H1 (cell line): ENCODE results near the gene CIB4. TPM values are rescaled to one million over a fixed set of nuclear protein-coding genes. Genes with fewer than 3 reads are reported as not detected.
A peak's percentile ranks its signal among the peaks of the same experiment; 100 is the strongest.

ENCODE experiments used
- CTCF ChIA-PET: fragments of 300-600 bp; sonication (Branson Sonifier 250); formaldehyde crosslinking; loops from one replicate; lab custom pipeline; 2021; ENCODE audit not compliant: partially characterized antibody; lab: Charles Lee
- POLR2A ChIA-PET: fragments of 300-600 bp; sonication (Branson Sonifier 250); formaldehyde crosslinking; loops from one replicate; lab custom pipeline; 2021; ENCODE audit warnings: inconsistent platforms; ENCODE audit not compliant: partially characterized antibody; lab: Charles Lee
- DNase-seq, 2 experiments: peaks; one replicate each; pipeline versions ENCODE4 v3.0.0 to v3.0.0-alpha.2; 2010 to 2022; ENCODE audit warnings: low spot score in 2 of 2, low read depth in 1 of 2, mixed read lengths in 1 of 2
- FAIRE-seq: peaks from 2 replicates; lab custom pipeline; 2011; peaks lifted over from hg19 to GRCh38; lab: Jason Lieb, UNC
- H2AFZ ChIP-seq: 2 replicates; pipeline ENCODE4 v1.8.1; 2012; ENCODE audit warnings: low read length, inconsistent platforms
- H2AK5ac ChIP-seq: 2 replicates; pipeline ENCODE4 v1.6.1; 2013; ENCODE audit warnings: low read depth, low read length
- H2BK120ac ChIP-seq: replicated peaks from 2 replicates; pipeline ENCODE3; 2013; ENCODE audit warnings: low read depth, low read length, inconsistent platforms
- H2BK12ac ChIP-seq: 2 replicates; pipeline ENCODE4 v1.6.1; 2013; ENCODE audit warnings: low read depth, low read length
- H2BK15ac ChIP-seq: 2 replicates; pipeline ENCODE4 v1.6.1; 2013; ENCODE audit warnings: low read length
- H2BK20ac ChIP-seq: 2 replicates; pipeline ENCODE4 v1.6.1; 2013; ENCODE audit warnings: low read length
- H2BK5ac ChIP-seq: 2 replicates; pipeline ENCODE4 v1.6.1; 2013; ENCODE audit warnings: low read depth, low read length
- H3K14ac ChIP-seq: 2 replicates; pipeline ENCODE4 v1.6.1; 2013; ENCODE audit warnings: inconsistent platforms; ENCODE audit not compliant: insufficient read length
- H3K18ac ChIP-seq: 2 replicates; pipeline ENCODE4 v1.6.1; 2013; ENCODE audit warnings: low read length; ENCODE audit errors: extremely low read depth
- H3K23ac ChIP-seq: 2 replicates; pipeline ENCODE4 v1.6.1; 2013; ENCODE audit warnings: inconsistent platforms; ENCODE audit not compliant: insufficient read length
- H3K23me2 ChIP-seq: 2 replicates; pipeline ENCODE4 v1.6.1; 2013; ENCODE audit warnings: low read depth, low read length
- H3K27ac ChIP-seq: 2 replicates; pipeline ENCODE4 v1.6.1; 2011; ENCODE audit warnings: low read depth, low read length, inconsistent platforms
- H3K27me3 ChIP-seq, 4 experiments: replicated peaks in 1 of 4; 1 replicate in 1 of 4; 2 replicates in 3 of 4; pipeline versions ENCODE4 v1.6.1 to v1.8.1; 2011 to 2013; ENCODE audit warnings: low read length in 3 of 4, mild to moderate bottlenecking in 3 of 4, inconsistent platforms in 2 of 4, mixed read lengths in 2 of 4, moderate library complexity in 1 of 4; ENCODE audit not compliant: control insufficient read depth in 3 of 4, insufficient read depth in 3 of 4; ENCODE audit errors: extremely low read depth in 1 of 4
- H3K36me3 ChIP-seq, 4 experiments: 2 replicates each; pipeline versions ENCODE4 v1.6.1 to v1.8.1; 2011 to 2013; ENCODE audit warnings: mild to moderate bottlenecking in 4 of 4, low read length in 3 of 4, moderate library complexity in 2 of 4, control low read depth in 1 of 4, inconsistent platforms in 1 of 4; ENCODE audit not compliant: insufficient read depth in 4 of 4, control insufficient read depth in 2 of 4
- H3K4ac ChIP-seq: replicated peaks from 2 replicates; pipeline ENCODE3; 2013; ENCODE audit warnings: low read length, low read depth, mixed read lengths, inconsistent platforms; ENCODE audit not compliant: insufficient read length
- H3K4me1 ChIP-seq, 4 experiments: replicated peaks in 1 of 4; 1 replicate in 1 of 4; 2 replicates in 3 of 4; pipeline versions ENCODE4 v1.6.1 to v1.8.1; 2011 to 2013; ENCODE audit warnings: low read length in 3 of 4, inconsistent platforms in 2 of 4, mixed read lengths in 1 of 4; ENCODE audit not compliant: insufficient read depth in 4 of 4, control insufficient read depth in 3 of 4
- H3K4me2 ChIP-seq, 2 experiments: 2 replicates each; pipeline versions ENCODE4 v1.6.1 to v1.8.1; 2011 to 2013; ENCODE audit warnings: low read depth in 2 of 2, low read length in 2 of 2, control low read depth in 1 of 2, inconsistent platforms in 1 of 2, mild to moderate bottlenecking in 1 of 2; ENCODE audit not compliant: insufficient read depth in 1 of 2
- H3K4me3 ChIP-seq, 4 experiments: fragments of 200-600, 300-600 bp in 1 of 4; sonication (generic), shearing (Covaris generic), sonication (Bioruptor Twin) in 1 of 4; 2 replicates each; pipeline versions ENCODE4 v1.5.1 to v1.8.1; 2011 to 2016; ENCODE audit warnings: low read length in 4 of 4, low read depth in 3 of 4, control low read depth in 2 of 4, inconsistent platforms in 2 of 4, mild to moderate bottlenecking in 2 of 4, mixed read lengths in 1 of 4, moderate library complexity in 1 of 4; ENCODE audit not compliant: insufficient read depth in 2 of 4; ENCODE audit errors: extremely low read depth in 1 of 4
- H3K56ac ChIP-seq: replicated peaks from 2 replicates; pipeline ENCODE3; 2013; ENCODE audit warnings: low read depth, mild to moderate bottlenecking, mixed read lengths, low read length, inconsistent platforms; ENCODE audit not compliant: insufficient read length
- H3K79me1 ChIP-seq: 2 replicates; pipeline ENCODE4 v1.6.1; 2013; ENCODE audit warnings: low read depth, low read length, control low read depth
- H3K79me2 ChIP-seq, 2 experiments: 2 replicates each; pipeline versions ENCODE4 v1.6.1 to v1.8.1; 2012 to 2013; ENCODE audit warnings: low read length in 2 of 2, mild to moderate bottlenecking in 2 of 2, inconsistent platforms in 1 of 2; ENCODE audit not compliant: insufficient read depth in 2 of 2, control insufficient read depth in 1 of 2
- H3K9ac ChIP-seq, 4 experiments: replicated peaks in 1 of 4; 1 replicate in 1 of 4; 2 replicates in 3 of 4; pipeline versions ENCODE4 v1.6.1 to v1.8.1; 2011 to 2013; ENCODE audit warnings: low read depth in 3 of 4, low read length in 3 of 4, control low read depth in 2 of 4, mild to moderate bottlenecking in 2 of 4, moderate library complexity in 2 of 4, inconsistent platforms in 1 of 4; ENCODE audit errors: extremely low read depth in 1 of 4
- H3K9me3 ChIP-seq, 2 experiments: 2 replicates each; pipeline versions ENCODE4 v1.6.1 to v1.8.1; 2012 to 2013; ENCODE audit warnings: mild to moderate bottlenecking in 2 of 2, moderate library complexity in 2 of 2, control low read depth in 1 of 2, inconsistent platforms in 1 of 2, low read depth in 1 of 2, low read length in 1 of 2, mixed read lengths in 1 of 2; ENCODE audit not compliant: insufficient read depth in 2 of 2
- H4K20me1 ChIP-seq, 2 experiments: replicated peaks in 1 of 2; 2 replicates each; pipeline versions ENCODE3 to v1.8.1; 2011 to 2013; ENCODE audit warnings: inconsistent platforms in 2 of 2, low read length in 2 of 2, mild to moderate bottlenecking in 1 of 2; ENCODE audit not compliant: insufficient read depth in 2 of 2, control insufficient read depth in 1 of 2
- H4K5ac ChIP-seq: 2 replicates; pipeline ENCODE4 v1.6.1; 2013; ENCODE audit warnings: low read length, low read depth, mixed read lengths, inconsistent platforms; ENCODE audit not compliant: insufficient read length
- H4K8ac ChIP-seq: 2 replicates; pipeline ENCODE4 v1.8.0; 2013; ENCODE audit warnings: mild to moderate bottlenecking, moderate library complexity, low read length, inconsistent platforms; ENCODE audit not compliant: insufficient read depth; ENCODE audit errors: extremely low read depth
- H4K91ac ChIP-seq: replicated peaks from 2 replicates; pipeline ENCODE3; 2013; ENCODE audit warnings: low read length, mixed read lengths, inconsistent platforms; ENCODE audit not compliant: insufficient read length
- BRCA1 ChIP-seq: IDR thresholded peaks from 2 replicates; pipeline ENCODE4 v1.6.1; 2012; ENCODE audit warnings: low read depth, low read length, improper control_type of control experiment
- CHD1 ChIP-seq: IDR thresholded peaks from 2 replicates; pipeline ENCODE4 v1.6.1; 2012; ENCODE audit warnings: low read depth, low read length, improper control_type of control experiment
- EZH2 ChIP-seq: fragments of 200-600 bp; sonication (generic); IDR thresholded peaks from 2 replicates; pipeline ENCODE4 v1.7.1; 2012; ENCODE audit warnings: low read depth, mild to moderate bottlenecking, moderate library complexity, low read length, inconsistent platforms; ENCODE audit not compliant: severe bottlenecking
- JUN ChIP-seq: IDR thresholded peaks from 2 replicates; pipeline ENCODE4 v1.6.1; 2011; ENCODE audit warnings: low read depth, mild to moderate bottlenecking, improper control_type of control experiment, low read length
- NRF1 ChIP-seq: IDR thresholded peaks from 2 replicates; pipeline ENCODE4 v1.6.1; 2011; ENCODE audit warnings: mild to moderate bottlenecking, low read depth, low read length, improper control_type of control experiment
- RFX5 ChIP-seq: IDR thresholded peaks from 2 replicates; pipeline ENCODE4 v1.6.1; 2011; ENCODE audit warnings: low read depth, low read length, improper control_type of control experiment, borderline replicate concordance
- SUZ12 ChIP-seq: fragments of 200-600 bp; sonication (generic); IDR thresholded peaks from 2 replicates; pipeline ENCODE4 v1.6.1; 2012; ENCODE audit warnings: mild to moderate bottlenecking, inconsistent platforms, low read length, moderate library complexity, mixed read lengths
- WGBS, 2 experiments: shearing (Covaris generic) in 1 of 2; methylation state at CpG; one replicate each; pipeline versions ENCODE4 v1.1.6 to v1.1.7; 2013 to 2015; ENCODE audit warnings: low lambda C conversion rate in 2 of 2, mixed read lengths in 2 of 2, inconsistent platforms in 1 of 2, low coverage in 1 of 2, missing lambda C conversion rate in 1 of 2; ENCODE audit not compliant: insufficient replicate concordance in 2 of 2, insufficient coverage in 1 of 2, insufficient read length in 1 of 2; ENCODE audit errors: extremely low coverage in 1 of 2, missing lambda C conversion rate in 1 of 2; 5-methylcytosine and 5-hydroxymethylcytosine counted together
- polyA plus RNA-seq, 7 experiments: library from polyadenylated mRNA; depleted of rRNA in 3 of 7; stranded (reverse) in 5 of 7; unstranded in 2 of 7; fragments of >200 nt in 5 of 7; fragments of 200-250 nt in 2 of 7; gene quantifications; 1 replicate in 5 of 7; 2 replicates in 1 of 7; 4 replicates in 1 of 7; pipeline versions ENCODE4 v1.2.1 to v1.2.3, GENCODE V29; 2011 to 2013; ENCODE audit warnings: missing spikeins in 2 of 7, mixed read lengths in 2 of 7
- total RNA-seq: library from RNA; stranded (reverse); fragmentation: NEBNext Ultra II Directional; extraction: Animal tissue kit (Norgen Biotek cat#: 25700); gene quantifications from 2 replicates; pipeline ENCODE4 v1.2.1, GENCODE V29; 2021

The CIB4 gene
- total and polyA plus RNA-seq, 2 of the 8 experiments (the other 6 are each of a cell fraction or from before 2014, with no cell fraction given) = not detected

DNA sequence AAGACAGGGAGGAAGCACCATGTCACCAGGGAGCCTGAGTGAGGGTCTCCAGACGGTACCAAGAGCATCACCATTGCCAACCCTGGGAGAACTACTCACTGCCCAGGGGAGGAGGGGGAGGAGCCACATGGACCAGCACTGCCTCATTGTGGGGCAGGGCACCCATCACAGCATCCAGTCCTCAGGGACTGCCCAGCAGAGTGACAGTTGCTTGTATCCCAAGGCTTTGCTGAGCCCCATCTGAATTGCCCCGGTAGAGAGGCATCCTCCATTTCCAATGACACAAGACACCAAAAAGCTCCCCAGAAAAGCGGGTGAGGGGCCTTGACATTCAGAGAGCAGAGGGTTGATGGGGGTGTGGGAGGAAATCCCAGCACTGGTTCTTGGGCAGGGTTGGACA lies 6.8 kb upstream of the CIB4 start:
- FAIRE-seq (no peak), DNase-seq (peak in 1 of 2 experiments; percentile 40)
- Histone ChIP-seq H3K4me1 (peaks cover 0 to 4% (median 1%) of the 10 kb centered on the region in 4 experiments; a peak in 4 of 7 replicates), H3K79me1 (no peaks in the 10 kb centered on the region), H2BK12ac (no peak overlapping the region), H4K91ac (no peak overlapping the region), H4K20me1 (no peaks in the 10 kb centered on the region), H2BK20ac (no peak overlapping the region), H3K36me3 (no peaks in the 10 kb centered on the region), H3K9ac (no peak overlapping the region), H2AFZ (no peak overlapping the region), H3K23ac (no peak overlapping the region), H3K56ac (no peak overlapping the region), H3K27me3 (peaks cover 0 to 3% (median 0%) of the 10 kb centered on the region in 4 experiments; a peak in 2 of 7 replicates), H2AK5ac (no peak overlapping the region), H3K18ac (no peak overlapping the region), H3K23me2 (no peaks in the 10 kb centered on the region), H2BK5ac (no peak overlapping the region), H3K27ac (no peak overlapping the region), H3K4me2 (no peak overlapping the region), H4K8ac (no peak overlapping the region; the same call in 1 of the 2 replicates), H3K79me2 (0 out of 4 replicates have a peak, but pooled peaks cover 0 to 3% of the 10 kb centered on the region in 2 experiments), H3K4ac (no peak overlapping the region), H4K5ac (no peak overlapping the region), H3K9me3 (no peaks in the 10 kb centered on the region), H2BK120ac (no peak overlapping the region), H2BK15ac (no peak overlapping the region), H3K4me3 (no peak overlapping the region), H3K14ac (no peak overlapping the region)
- ChIA-PET POLR2A (no interaction called here), CTCF (interaction anchor here (0.6 to 2.8 kb wide), 3 partner anchors 45 to 186 kb away, joined by 3 to 11 read pairs (median 3); no protein-coding TSS in a partner anchor)
- TF ChIP-seq RFX5 (no peak), JUN (no peak), BRCA1 (no peak), EZH2 (no peak), NRF1 (no peak), SUZ12 (no peak), CHD1 (no peak)
- 81% methylated on average over 3 of the region's 3 CpGs; no CpG with 5 or more reads in 1 of the 2 experiments for WGBS, 2 experiments
